Measurements from ENCODE around the gene MAL.

Gene MAL

DNA sequence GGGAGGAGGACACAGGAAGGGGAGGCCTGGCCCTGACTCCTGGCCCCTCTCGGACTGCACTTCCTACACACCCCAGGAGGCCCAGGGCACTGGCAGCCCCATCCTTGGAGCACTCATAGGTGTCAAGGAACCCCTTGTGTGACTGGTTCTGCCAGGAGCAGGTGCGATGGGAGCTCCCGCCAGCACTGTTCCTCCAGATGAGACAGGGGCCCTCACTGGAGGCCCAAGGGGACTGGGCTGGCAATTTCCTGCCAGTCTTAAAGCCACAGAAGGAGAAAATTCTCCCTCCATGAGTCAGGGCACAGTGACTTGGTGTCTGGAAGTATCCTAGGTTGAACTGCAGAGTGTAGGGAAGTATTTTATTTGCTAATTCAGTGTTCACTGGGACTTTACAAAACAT lies 42.8 kb upstream of the MAL start:
- TF ChIP-seq, protein P1, sequence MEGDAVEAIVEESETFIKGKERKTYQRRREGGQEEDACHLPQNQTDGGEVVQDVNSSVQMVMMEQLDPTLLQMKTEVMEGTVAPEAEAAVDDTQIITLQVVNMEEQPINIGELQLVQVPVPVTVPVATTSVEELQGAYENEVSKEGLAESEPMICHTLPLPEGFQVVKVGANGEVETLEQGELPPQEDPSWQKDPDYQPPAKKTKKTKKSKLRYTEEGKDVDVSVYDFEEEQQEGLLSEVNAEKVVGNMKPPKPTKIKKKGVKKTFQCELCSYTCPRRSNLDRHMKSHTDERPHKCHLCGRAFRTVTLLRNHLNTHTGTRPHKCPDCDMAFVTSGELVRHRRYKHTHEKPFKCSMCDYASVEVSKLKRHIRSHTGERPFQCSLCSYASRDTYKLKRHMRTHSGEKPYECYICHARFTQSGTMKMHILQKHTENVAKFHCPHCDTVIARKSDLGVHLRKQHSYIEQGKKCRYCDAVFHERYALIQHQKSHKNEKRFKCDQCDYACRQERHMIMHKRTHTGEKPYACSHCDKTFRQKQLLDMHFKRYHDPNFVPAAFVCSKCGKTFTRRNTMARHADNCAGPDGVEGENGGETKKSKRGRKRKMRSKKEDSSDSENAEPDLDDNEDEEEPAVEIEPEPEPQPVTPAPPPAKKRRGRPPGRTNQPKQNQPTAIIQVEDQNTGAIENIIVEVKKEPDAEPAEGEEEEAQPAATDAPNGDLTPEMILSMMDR (conservative IDR thresholded peaks at IDR 0.05; ENCODE audit: low read length) = no peak
- DNase-seq (ENCODE audit: low read depth) = peak; percentile 26

DNA sequence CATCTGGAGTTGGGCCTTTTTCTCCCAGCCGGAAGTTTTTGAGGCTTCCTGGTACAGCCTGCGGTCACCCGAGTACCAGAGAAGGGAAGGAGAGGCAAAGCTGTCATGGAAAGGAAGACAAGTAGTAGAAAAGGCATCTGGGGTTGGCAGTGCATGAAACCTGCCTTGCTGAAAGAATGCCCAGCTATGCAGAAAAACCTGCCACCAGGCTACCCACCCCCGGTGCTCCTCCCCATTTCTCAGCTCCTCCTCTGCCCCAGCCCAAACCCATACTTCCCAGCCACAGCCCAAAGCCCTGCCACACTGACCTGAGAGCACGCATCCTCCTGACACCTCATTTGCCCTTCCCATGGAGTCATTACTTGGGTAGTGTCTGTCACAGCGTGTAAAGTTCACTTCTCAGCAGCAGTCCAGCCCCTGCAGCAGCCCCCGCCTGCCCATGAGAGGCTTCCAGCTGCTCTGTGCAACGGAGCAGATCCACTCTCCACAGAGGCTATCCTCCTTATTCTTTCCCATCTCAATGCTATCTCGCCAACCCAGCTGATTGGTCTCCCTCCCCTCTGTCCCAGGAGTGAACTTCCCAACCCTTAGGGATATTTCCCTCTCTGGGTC lies 40.4 kb upstream of the MAL start:
- TF ChIP-seq, protein P1 (conservative IDR thresholded peaks at IDR 0.05; ENCODE audit: low read length) = no peak
- no peak for DNase-seq (ENCODE audit: low read depth)
- no peak overlapping the region for H3K4me3 ChIP-seq (ENCODE audit: low read length)

More for the DNA sequence above, 42.8 kb upstream of the MAL start:
- H3K4me3 ChIP-seq (ENCODE audit: low read length) = no peak overlapping the region

DNA sequence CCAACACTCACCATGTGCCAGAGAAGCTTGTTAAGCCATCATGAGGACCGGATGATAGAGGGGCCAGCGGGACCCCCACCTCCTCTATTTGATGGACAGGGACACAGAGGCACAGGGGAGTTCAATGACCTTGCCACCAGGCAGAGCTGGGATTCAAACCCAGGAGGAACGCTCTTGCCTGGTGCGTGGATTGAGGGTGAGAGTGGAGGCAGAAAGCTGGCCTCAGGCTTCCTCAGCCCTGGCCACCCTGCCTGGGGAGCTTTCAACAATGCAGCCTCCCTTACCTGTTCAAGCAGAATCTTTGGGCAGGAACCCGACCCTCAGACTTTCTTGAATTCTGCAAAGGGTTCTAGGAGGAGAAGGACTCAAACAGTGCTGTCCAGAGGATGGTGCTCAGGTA lies 39.9 kb upstream of the MAL start:
- TF ChIP-seq, protein P1 (conservative IDR thresholded peaks at IDR 0.05; ENCODE audit: low read length) = no peak
- H3K4me3 ChIP-seq (ENCODE audit: low read length) = no peak overlapping the region
- no peak for DNase-seq (ENCODE audit: low read depth)

DNA sequence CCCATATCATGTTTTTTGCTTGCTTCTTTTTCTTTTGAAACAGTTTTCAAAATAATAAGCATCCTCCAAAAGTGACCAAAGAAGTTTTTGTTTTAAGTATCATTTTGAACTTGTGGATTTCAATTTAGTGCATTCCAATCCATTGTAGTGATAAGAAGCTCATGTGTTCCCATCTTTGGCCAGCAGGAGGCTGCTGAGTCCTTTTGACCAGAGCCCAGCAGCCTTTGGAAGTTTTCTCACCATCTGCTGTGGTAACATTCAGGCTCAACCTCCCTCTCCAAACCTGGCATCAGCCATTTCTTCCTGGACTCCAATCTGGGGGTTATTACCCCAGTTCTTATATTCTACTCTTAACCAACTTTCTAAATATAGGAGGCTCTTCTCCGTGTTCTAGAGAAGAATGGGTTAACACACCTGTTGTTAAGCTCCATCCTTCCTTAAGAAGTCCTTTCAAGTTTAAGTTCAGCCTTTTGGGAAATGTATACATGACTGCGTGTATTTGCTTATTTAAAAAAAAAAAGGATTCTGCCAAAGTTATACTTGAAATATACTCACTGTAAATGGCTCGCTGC lies 39.0 kb upstream of the MAL start:
- no peak overlapping the region for H3K4me3 ChIP-seq (ENCODE audit: low read length)
- DNase-seq (ENCODE audit: low read depth) = peak; percentile 73
- TF ChIP-seq, protein P1 (conservative IDR thresholded peaks at IDR 0.05; ENCODE audit: low read length) = peak; percentile 87

DNA sequence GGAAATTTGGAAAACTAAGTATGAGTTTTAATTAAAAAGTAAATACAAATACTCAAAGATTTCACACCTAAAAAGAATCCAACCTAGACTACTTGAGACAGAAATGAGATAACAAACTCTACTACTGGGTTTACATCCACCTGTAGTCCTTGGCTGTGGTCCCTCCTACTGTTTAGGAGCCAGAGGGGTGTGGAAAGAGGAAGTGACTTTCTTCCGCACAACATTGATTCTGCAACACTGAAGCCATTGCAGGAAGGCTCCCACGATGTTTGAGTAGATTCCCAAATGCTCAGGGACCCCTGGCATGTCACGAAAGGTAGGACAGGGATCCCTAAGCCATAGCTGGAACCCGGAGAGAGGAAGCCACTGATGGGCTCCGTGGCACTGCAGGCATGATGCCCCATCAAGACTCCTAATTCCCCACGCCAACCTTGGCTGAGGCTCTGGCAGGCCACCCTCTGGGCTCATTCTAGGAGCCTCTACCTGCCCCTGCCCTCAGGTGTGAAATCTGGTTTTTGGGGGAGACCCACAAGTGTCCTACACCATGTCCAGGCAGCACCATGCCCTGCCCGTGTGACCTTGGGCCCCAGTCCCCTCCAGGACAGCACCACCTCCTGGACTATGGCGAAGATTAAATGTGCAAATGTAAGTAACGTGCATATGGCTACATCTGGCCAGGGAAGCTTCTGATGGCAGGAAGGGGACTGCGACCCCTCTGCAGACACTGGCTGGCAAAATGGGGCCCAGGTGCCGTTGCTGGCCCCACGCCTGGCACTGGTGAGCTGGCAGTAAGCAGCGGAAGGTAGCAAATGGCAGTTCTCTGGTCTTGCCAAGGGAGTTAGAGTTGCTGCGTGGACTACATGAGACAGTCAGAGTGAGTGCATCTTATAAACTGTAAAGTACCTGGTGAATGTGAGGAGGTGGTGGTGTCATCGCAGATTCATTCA lies 38.2 kb upstream of the MAL start:
- no peak for DNase-seq (ENCODE audit: low read depth)
- H3K4me3 ChIP-seq (ENCODE audit: low read length) = no peak overlapping the region
- TF ChIP-seq, protein P1 (conservative IDR thresholded peaks at IDR 0.05; ENCODE audit: low read length) = no peak

DNA sequence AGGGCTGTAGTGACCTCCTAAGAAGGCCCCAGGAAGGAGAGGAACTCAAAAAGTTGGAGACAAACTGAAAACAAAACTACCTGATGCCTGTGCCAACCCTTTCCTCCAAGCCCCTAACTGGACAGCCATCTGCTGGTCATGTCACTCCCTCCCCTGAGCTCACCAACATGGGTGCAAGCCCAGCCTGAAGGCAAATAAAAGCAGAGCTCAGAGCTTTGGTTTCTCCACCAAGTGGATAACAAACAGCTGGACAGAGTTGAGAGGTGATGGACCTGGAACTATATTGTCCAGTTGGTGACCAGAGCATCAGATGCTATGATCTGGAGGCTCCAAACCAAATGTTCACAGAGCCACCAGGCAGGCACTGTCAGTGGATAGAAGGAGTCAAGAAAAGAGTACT lies 34.6 kb upstream of the MAL start:
- H3K4me3 ChIP-seq (ENCODE audit: low read length) = no peak overlapping the region
- TF ChIP-seq, protein P1 (conservative IDR thresholded peaks at IDR 0.05; ENCODE audit: low read length) = no peak
- DNase-seq (ENCODE audit: low read depth) = no peak
